Measurements from ENCODE around the gene SELENON. TPM values are rescaled to one million over a fixed set of nuclear protein-coding genes. Genes with fewer than 3 reads are reported as not detected.
A peak's percentile ranks its signal among the peaks of the same experiment; 100 is the strongest.

The SELENON gene
- total RNA-seq, 2 experiments from 2014 or later, result 9.9 to 28.3 TPM

- intact Hi-C loops (cut with micrococcal nuclease; ENCODE audit: unreplicated experiment), result no loop called here
Observed at GRCh38 chr1:25843483-25843882, 43.5 kb downstream of the SELENON start.

GRCh38 chr1:25844536-25845337, 44.7 kb downstream of the SELENON start:
- Histone ChIP-seq H3K4me2 (ENCODE audit: low read length) (peak overlapping the region; percentile 55), H2AFZ (ENCODE audit: low read length) (no peak overlapping the region), H3K4me1 (ENCODE audit: insufficient read depth, low read length, poor library complexity, severe bottlenecking) (peaks cover 20% of the 10 kb centered on the region), H3K9me3 (ENCODE audit: low read length) (no peaks in the 10 kb centered on the region), H3K9me2 (ENCODE audit: insufficient read depth, low read length) (no peaks in the 10 kb centered on the region), H3K27ac (ENCODE audit: low read depth, low read length, poor library complexity, severe bottlenecking) (peak overlapping the region; percentile 22), H4K20me1 (ENCODE audit: insufficient read depth, low read length) (peaks cover 15% of the 10 kb centered on the region), H3K79me2 (ENCODE audit: insufficient read depth, low read depth, low read length) (peaks cover 43% of the 10 kb centered on the region), H3K4me3 (ENCODE audit: low read depth, low read length, poor library complexity, severe bottlenecking) (no peak overlapping the region), H3K36me3 (ENCODE audit: insufficient read depth, low read length) (peaks cover 8% of the 10 kb centered on the region; the same call in 1 of the 2 replicates)
- no peak for DNase-seq (ENCODE audit: low spot score)
- ChIA-PET CTCF (ENCODE audit: unreplicated experiment) (interaction anchor here (1.3 kb wide), 1 partner anchor 153 kb away, joined by 3 read pairs; the partner anchor contains the start of gene PAFAH2), POLR2A (interaction anchor here (0.6 to 1.3 kb wide), 7 partner anchors 11 to 180 kb away, joined by 3 to 6 read pairs (median 4); partner anchors contain the start of genes PAFAH2 and PAQR7)
- BruUV-seq (replicated peaks), result no TSS peak
- intact Hi-C loops (cut with micrococcal nuclease; ENCODE audit: unreplicated experiment), result no loop called here
- TF ChIP-seq, protein P1, sequence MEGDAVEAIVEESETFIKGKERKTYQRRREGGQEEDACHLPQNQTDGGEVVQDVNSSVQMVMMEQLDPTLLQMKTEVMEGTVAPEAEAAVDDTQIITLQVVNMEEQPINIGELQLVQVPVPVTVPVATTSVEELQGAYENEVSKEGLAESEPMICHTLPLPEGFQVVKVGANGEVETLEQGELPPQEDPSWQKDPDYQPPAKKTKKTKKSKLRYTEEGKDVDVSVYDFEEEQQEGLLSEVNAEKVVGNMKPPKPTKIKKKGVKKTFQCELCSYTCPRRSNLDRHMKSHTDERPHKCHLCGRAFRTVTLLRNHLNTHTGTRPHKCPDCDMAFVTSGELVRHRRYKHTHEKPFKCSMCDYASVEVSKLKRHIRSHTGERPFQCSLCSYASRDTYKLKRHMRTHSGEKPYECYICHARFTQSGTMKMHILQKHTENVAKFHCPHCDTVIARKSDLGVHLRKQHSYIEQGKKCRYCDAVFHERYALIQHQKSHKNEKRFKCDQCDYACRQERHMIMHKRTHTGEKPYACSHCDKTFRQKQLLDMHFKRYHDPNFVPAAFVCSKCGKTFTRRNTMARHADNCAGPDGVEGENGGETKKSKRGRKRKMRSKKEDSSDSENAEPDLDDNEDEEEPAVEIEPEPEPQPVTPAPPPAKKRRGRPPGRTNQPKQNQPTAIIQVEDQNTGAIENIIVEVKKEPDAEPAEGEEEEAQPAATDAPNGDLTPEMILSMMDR (conservative IDR thresholded peaks at IDR 0.05; ENCODE audit: low read length), result no peak
- no peak for TF ChIP-seq EZH2phosphoT487 (IDR thresholded peaks at IDR 0.05; ENCODE audit: borderline replicate concordance, low read depth, low read length)

More at GRCh38 chr1:25843483-25843882, 43.5 kb downstream of the SELENON start:
- no peaks in the 10 kb centered on the region for H3K9me3 ChIP-seq (ENCODE audit: low read length)
- BruUV-seq (replicated peaks), result no TSS peak
- DNase-seq (ENCODE audit: low spot score), result no peak
- TF ChIP-seq EZH2phosphoT487 (IDR thresholded peaks at IDR 0.05; ENCODE audit: borderline replicate concordance, low read depth, low read length), result no peak
- TF ChIP-seq, protein P1 (conservative IDR thresholded peaks at IDR 0.05; ENCODE audit: low read length), result no peak
- no peak overlapping the region for H3K4me3 ChIP-seq (ENCODE audit: low read depth, low read length, poor library complexity, severe bottlenecking)
- H3K4me2 ChIP-seq (ENCODE audit: low read length), result no peak overlapping the region
- H4K20me1 ChIP-seq (ENCODE audit: insufficient read depth, low read length), result peaks cover 15% of the 10 kb centered on the region
- ChIA-PET POLR2A (interaction anchor here (0.6 to 1.1 kb wide), 3 partner anchors 52 to 184 kb away, joined by 3 to 4 read pairs (median 4); no protein-coding TSS in a partner anchor), CTCF (ENCODE audit: unreplicated experiment) (no interaction called here)
- H3K9me2 ChIP-seq (ENCODE audit: insufficient read depth, low read length), result no peaks in the 10 kb centered on the region
- H3K27ac ChIP-seq (ENCODE audit: low read depth, low read length, poor library complexity, severe bottlenecking), result no peak overlapping the region
- H3K79me2 ChIP-seq (ENCODE audit: insufficient read depth, low read depth, low read length), result peaks cover 35% of the 10 kb centered on the region; the same call in 1 of the 2 replicates
- no peak overlapping the region for H2AFZ ChIP-seq (ENCODE audit: low read length)
- peaks cover 20% of the 10 kb centered on the region for H3K4me1 ChIP-seq (ENCODE audit: insufficient read depth, low read length, poor library complexity, severe bottlenecking)
- peaks cover 13% of the 10 kb centered on the region for H3K36me3 ChIP-seq (ENCODE audit: insufficient read depth, low read length)
